ENCODE measurements around the gene MCIDAS.
A peak's percentile ranks its signal among the peaks of the same experiment; 100 is the strongest.

The MCIDAS gene

DNA sequence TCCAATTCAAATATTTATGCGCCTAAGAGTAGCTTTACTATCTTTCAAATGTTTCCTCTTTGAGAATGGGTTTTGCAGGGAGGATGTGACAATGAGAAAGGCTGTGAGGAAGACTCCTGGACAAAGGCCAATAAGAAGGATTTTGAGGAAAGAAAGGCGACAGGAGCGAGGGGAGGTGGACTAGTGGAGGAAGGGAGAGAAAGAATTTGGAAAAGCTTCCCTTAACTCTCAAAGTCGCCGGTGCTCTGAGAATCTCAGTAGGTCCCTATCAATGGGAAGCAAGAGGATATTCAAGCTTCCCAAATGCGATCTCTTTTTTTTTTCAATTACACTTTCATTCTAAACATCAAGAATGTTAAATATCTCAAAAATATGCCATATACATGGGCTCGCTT lies 51.3 kb downstream of the MCIDAS start:
- no peak overlapping the region for H3K4me3 ChIP-seq (ENCODE audit: low read depth, low read length)
- no peak for DNase-seq (ENCODE audit: low read depth)
- TF ChIP-seq, protein P1, sequence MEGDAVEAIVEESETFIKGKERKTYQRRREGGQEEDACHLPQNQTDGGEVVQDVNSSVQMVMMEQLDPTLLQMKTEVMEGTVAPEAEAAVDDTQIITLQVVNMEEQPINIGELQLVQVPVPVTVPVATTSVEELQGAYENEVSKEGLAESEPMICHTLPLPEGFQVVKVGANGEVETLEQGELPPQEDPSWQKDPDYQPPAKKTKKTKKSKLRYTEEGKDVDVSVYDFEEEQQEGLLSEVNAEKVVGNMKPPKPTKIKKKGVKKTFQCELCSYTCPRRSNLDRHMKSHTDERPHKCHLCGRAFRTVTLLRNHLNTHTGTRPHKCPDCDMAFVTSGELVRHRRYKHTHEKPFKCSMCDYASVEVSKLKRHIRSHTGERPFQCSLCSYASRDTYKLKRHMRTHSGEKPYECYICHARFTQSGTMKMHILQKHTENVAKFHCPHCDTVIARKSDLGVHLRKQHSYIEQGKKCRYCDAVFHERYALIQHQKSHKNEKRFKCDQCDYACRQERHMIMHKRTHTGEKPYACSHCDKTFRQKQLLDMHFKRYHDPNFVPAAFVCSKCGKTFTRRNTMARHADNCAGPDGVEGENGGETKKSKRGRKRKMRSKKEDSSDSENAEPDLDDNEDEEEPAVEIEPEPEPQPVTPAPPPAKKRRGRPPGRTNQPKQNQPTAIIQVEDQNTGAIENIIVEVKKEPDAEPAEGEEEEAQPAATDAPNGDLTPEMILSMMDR (IDR thresholded peaks at IDR 0.05; ENCODE audit: insufficient read depth, low read depth, low read length, missing control alignments), result no peak

DNA sequence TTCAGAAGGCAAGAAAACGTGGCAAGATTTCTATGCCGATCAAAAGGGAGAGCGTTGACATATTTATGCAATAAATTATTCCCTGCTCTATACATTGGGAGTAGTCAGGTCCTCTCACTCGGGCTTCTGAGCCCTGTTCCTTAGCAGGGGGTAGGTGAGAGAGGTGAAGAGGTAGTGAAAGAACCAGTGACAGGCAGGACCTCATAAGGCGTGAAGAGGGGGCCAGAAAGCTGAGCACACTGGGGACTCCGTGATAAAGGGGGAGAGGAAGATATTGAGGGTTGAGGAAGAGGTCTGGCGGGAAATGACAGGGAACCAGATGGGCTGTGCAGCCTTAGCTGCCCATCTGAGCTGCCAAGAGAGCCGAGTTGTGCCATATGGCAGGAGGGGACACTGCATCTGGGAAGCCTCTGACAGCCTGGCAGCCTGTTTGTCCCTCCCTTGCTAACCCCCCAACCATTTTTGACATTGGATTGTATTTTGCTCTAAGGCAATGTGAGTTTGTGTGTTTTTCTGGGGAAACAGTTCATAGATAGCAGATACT lies 53.4 kb downstream of the MCIDAS start:
- no peak for DNase-seq (ENCODE audit: low read depth)
- TF ChIP-seq, protein P1 (IDR thresholded peaks at IDR 0.05; ENCODE audit: insufficient read depth, low read depth, low read length, missing control alignments), result no peak

DNA sequence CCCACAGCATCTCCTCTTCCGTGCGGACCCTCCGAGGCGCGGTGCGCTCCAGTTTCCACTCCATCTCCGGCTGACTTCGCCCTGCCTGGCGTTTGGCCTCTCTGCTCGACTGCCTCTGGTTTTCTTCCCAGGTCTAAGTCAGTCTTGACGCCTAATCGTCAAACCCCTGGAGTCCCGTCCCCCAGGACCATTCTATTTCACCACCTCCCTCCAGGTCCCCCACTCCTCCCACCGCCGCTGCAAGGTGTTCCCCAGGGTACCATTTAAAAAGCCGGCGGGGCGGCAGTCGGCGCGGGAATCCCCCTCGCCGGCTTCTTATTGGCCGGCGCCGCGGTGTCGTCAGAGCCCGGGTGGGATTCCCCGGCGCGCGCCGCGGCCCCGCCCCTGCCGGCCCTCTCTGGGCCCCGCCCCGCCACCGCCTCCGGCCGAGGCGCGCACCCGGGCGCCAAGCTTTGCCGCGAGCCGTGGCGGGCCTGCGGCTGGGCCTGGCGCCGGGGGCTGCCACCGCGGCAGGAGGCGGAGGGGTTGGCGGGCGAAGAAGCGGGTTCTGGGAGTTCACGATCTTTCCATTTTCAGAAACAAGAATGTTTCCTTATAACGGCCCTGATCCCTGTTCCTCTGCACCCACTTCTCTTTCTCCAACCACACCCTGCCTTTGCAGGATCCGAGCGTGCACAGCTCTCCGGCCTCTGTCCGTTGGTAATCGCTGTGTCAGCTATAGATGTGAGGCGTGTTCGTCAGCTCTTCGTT lies 54.0 kb downstream of the MCIDAS start, which contains the start of gene CDC20B:
CDC20B (minus strand) TSS at position 241 of the 750 bp plus-strand sequence; CDS start at position 64, 177 bp downstream.
- DNase-seq (ENCODE audit: low read depth), result peak; percentile 71
- TF ChIP-seq, protein P1 (IDR thresholded peaks at IDR 0.05; ENCODE audit: insufficient read depth, low read depth, low read length, missing control alignments), result no peak
- peak within 1 kb of the TSS; percentile 59 for H3K4me3 ChIP-seq (ENCODE audit: low read depth, low read length)

More for the DNA sequence above, 53.4 kb downstream of the MCIDAS start:
- H3K4me3 ChIP-seq (ENCODE audit: low read depth, low read length), result peak overlapping the region; percentile 59

DNA sequence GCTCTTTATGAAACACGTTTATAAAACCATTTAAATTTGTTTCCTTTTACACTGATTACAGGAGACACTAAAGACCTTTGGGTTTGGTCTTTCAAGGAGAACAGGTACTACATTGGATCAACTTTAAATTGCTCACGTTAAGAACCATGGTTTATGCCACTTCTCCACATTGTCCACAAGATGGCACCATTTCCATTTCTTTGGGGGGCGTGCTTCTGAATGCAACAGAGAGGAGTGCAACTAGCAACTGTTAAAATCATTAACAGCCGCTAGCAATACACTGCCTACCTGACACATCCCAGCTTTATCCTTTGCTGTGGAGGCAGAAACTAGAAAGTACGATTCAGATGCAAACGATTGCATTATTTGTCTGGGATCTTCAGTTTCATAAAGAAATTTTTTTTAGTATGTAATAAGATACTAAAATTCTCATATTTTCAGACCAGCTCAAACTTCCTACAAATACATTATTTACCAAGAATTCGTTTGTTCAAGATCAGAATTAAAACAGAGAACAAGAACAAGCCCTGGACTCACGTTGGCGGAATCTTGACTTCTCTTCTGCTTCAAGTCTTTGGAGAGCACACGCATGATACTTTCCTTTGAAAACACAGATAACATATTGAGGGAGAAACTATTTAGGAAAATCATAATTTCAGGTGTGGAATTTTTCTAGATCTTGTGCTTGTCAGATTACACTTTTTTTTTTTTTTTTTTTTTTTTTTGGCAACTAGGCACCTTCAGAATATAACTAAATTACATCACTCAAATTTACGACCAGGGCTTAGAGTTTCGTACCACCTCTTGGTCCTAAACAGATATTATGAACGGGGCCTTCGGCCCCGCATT lies 54.8 kb downstream of the MCIDAS start:
- peak; percentile 85 for DNase-seq (ENCODE audit: low read depth)
- TF ChIP-seq, protein P1 (IDR thresholded peaks at IDR 0.05; ENCODE audit: insufficient read depth, low read depth, low read length, missing control alignments), result peak; percentile 71
- H3K4me3 ChIP-seq (ENCODE audit: low read depth, low read length), result peak overlapping the region; percentile 53

DNA sequence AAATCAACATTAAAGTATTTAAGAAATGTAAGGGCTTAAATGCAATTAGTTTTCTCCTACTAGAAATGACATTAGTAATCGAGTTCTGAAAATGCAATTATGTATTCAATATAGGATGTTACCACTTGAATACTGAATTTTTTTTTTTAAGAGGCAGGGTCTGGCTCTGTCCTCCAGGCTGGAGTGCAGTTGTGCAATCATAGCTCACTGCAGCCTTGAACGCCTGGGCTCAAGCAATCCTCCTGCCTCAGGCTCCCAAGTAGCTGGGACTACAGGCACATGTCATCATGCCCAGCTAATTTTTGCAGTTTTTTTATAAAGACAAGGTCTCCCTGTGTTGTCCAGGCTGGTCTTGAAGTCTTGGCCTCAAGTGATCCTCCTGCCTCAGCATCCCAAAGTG lies 55.6 kb downstream of the MCIDAS start:
- TF ChIP-seq, protein P1 (IDR thresholded peaks at IDR 0.05; ENCODE audit: insufficient read depth, low read depth, low read length, missing control alignments), result no peak
- H3K4me3 ChIP-seq (ENCODE audit: low read depth, low read length), result no peak overlapping the region
- DNase-seq (ENCODE audit: low read depth), result no peak
